ENCODE measurements around the gene NT5DC4. TPM values are rescaled to one million over a fixed set of nuclear protein-coding genes. Genes with fewer than 3 reads are reported as not detected.

Gene NT5DC4
- total and polyA plus RNA-seq, 2 experiments from 2014 or later: not detected

DNA sequence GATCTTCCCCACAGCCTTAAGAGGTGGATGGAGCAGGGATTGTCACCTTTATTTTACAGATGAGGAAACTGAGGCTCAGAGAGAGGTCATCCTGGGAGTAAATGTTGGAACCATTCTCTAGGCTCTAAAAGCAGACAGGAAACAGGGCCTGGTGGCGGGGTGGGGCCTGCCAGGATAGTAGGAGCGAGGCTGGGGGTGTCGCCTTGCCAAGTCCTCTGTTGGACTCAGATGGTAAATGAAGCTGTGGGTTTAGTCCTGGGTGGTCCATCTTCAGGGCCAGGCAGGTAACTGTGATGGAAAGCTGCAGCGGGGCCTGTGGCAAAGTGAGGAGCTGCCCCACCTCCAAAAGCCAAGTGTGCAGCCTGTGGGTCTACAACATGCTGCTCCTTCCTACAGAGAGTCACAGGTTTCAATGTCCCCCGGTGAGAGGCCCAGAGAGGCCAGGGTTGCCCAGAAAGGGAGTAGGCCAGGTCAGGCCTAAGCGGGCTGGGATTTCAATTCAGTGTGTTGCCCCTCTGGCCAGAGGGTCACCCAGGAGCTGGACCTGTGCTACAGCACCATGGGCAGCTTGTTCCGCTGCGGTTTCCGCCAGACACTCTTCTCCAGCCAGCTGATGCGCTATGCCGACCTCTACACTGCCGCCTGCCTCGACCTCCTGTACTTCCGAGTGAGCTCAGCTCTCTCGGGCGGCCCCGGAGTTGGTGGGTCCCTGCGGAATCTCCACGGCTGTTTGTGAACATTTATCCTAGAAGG lies 6.6 kb downstream of the NT5DC4 start:
- no peak overlapping the region for H2AFZ ChIP-seq
- no peaks in the 10 kb centered on the region for H3K9me3 ChIP-seq (ENCODE audit: low read depth)
- no peak overlapping the region for H3K4me2 ChIP-seq (ENCODE audit: unreplicated experiment)
- 78 to 80% methylated on average over 18 to 19 of the region's 19 CpGs for WGBS, 2 experiments (ENCODE audit: low coverage in 1 of 2, low lambda C conversion rate in 2 of 2, missing lambda C conversion rate in 2 of 2)
- no peaks in the 10 kb centered on the region for H3K4me1 ChIP-seq (ENCODE audit: insufficient read depth)
- no peak overlapping the region for H3K9ac ChIP-seq
- H3K27me3 ChIP-seq (replicated peaks; ENCODE audit: insufficient read depth): no peaks in the 10 kb centered on the region
- no peak overlapping the region for H3K27ac ChIP-seq
- in situ Hi-C loops (cut with MboI): no loop called here
- no peaks in the 10 kb centered on the region for H3K79me2 ChIP-seq (ENCODE audit: insufficient read depth)
- H3K36me3 ChIP-seq (ENCODE audit: low read depth): no peaks in the 10 kb centered on the region
- no peaks in the 10 kb centered on the region for H3F3A ChIP-seq (ENCODE audit: insufficient read depth)
- no peak for DNase-seq
- TF ChIP-seq EZH2 (IDR thresholded peaks at IDR 0.05; ENCODE audit: insufficient read depth, poor library complexity, severe bottlenecking) (no peak), EZH2phosphoT487 (IDR thresholded peaks at IDR 0.05; ENCODE audit: insufficient read depth, low read depth) (no peak)
- no peaks in the 10 kb centered on the region for H3K9me2 ChIP-seq (ENCODE audit: insufficient read depth)
- H4K20me1 ChIP-seq (ENCODE audit: insufficient read depth): no peaks in the 10 kb centered on the region
- no peak overlapping the region for H3K4me3 ChIP-seq

- H3K4me1 ChIP-seq (ENCODE audit: insufficient read depth): no peaks in the 10 kb centered on the region
- H3K79me2 ChIP-seq (ENCODE audit: insufficient read depth): no peaks in the 10 kb centered on the region
- H3K9me2 ChIP-seq (ENCODE audit: insufficient read depth): no peaks in the 10 kb centered on the region
- no peaks in the 10 kb centered on the region for H3K36me3 ChIP-seq (ENCODE audit: low read depth)
- no peak overlapping the region for H3K4me2 ChIP-seq (ENCODE audit: unreplicated experiment)
- no peak overlapping the region for H3K9ac ChIP-seq
- H2AFZ ChIP-seq: no peak overlapping the region
- no peaks in the 10 kb centered on the region for H3K27me3 ChIP-seq (replicated peaks; ENCODE audit: insufficient read depth)
- DNase-seq: no peak
- no peaks in the 10 kb centered on the region for H3F3A ChIP-seq (ENCODE audit: insufficient read depth)
- H3K4me3 ChIP-seq: no peak overlapping the region
- H3K27ac ChIP-seq: no peak overlapping the region
- 76 to 81% methylated on average over 4 of the region's 4 CpGs for WGBS, 2 experiments (ENCODE audit: low coverage in 1 of 2, low lambda C conversion rate in 2 of 2, missing lambda C conversion rate in 2 of 2)
- in situ Hi-C loops (cut with MboI): no loop called here
- no peak for TF ChIP-seq EZH2 (IDR thresholded peaks at IDR 0.05; ENCODE audit: insufficient read depth, poor library complexity, severe bottlenecking)
- TF ChIP-seq EZH2phosphoT487 (IDR thresholded peaks at IDR 0.05; ENCODE audit: insufficient read depth, low read depth): no peak
- H3K9me3 ChIP-seq (ENCODE audit: low read depth): no peaks in the 10 kb centered on the region
- no peaks in the 10 kb centered on the region for H4K20me1 ChIP-seq (ENCODE audit: insufficient read depth)
Measured at GRCh38 chr2:112728029-112728362, 7.2 kb downstream of the NT5DC4 start.

DNA sequence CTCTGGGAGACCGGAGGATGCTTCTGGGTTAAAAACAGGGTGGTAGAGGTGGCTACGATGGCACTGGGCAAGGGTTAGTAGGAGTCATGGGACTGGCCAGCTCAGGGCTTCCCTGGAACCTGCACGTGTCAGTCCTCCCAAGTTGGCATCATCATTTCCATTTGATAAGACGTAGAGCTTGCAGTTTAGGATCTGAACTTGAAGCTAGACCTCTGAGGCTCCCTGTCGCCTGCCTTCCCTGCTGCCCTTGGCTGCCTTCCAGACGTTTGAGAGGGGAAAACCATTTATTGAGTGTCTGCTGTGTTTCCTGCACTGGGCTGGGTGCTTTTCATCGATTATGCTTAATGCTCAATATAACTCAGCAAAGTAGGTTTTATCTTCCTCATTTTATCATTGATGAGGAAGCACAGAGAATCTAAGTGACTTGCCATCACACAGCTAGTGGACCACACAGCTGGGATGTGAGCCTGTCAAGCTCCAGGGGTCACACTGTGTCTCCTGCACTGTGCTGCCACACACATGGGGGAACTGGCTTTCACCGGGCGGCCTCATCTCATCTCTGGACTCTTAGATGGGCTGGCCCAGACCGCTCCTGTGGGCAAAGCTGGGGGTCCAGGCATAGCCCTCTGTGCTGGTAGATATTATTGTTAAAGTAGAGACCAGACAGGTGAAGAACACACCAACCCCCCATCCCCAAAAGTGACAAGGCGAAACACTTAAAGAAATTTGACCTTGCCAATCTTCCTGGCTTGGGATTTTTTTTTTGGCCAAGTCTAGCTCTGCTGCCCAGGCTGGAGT lies 7.8 kb downstream of the NT5DC4 start:
- H3K27me3 ChIP-seq (replicated peaks; ENCODE audit: insufficient read depth): no peaks in the 10 kb centered on the region
- no peaks in the 10 kb centered on the region for H3K79me2 ChIP-seq (ENCODE audit: insufficient read depth)
- no peak overlapping the region for H3K4me2 ChIP-seq (ENCODE audit: unreplicated experiment)
- H2AFZ ChIP-seq: no peak overlapping the region
- no peaks in the 10 kb centered on the region for H3K9me3 ChIP-seq (ENCODE audit: low read depth)
- H3K4me3 ChIP-seq: no peak overlapping the region
- H4K20me1 ChIP-seq (ENCODE audit: insufficient read depth): no peaks in the 10 kb centered on the region
- H3K36me3 ChIP-seq (ENCODE audit: low read depth): no peaks in the 10 kb centered on the region
- DNase-seq: no peak
- TF ChIP-seq EZH2 (IDR thresholded peaks at IDR 0.05; ENCODE audit: insufficient read depth, poor library complexity, severe bottlenecking) (no peak), EZH2phosphoT487 (IDR thresholded peaks at IDR 0.05; ENCODE audit: insufficient read depth, low read depth) (no peak)
- H3F3A ChIP-seq (ENCODE audit: insufficient read depth): no peaks in the 10 kb centered on the region
- H3K9me2 ChIP-seq (ENCODE audit: insufficient read depth): no peaks in the 10 kb centered on the region
- WGBS, 2 experiments (ENCODE audit: low coverage in 1 of 2, low lambda C conversion rate in 2 of 2, missing lambda C conversion rate in 2 of 2): 55 to 60% methylated on average over 11 of the region's 11 CpGs
- H3K9ac ChIP-seq: no peak overlapping the region
- in situ Hi-C loops (cut with MboI): no loop called here
- H3K4me1 ChIP-seq (ENCODE audit: insufficient read depth): no peaks in the 10 kb centered on the region
- H3K27ac ChIP-seq: no peak overlapping the region

GRCh38 chr2:112730216-112730615 lies 9.4 kb downstream of the NT5DC4 start:
- Histone ChIP-seq H3F3A (ENCODE audit: insufficient read depth) (no peaks in the 10 kb centered on the region), H3K27me3 (replicated peaks; ENCODE audit: insufficient read depth) (no peaks in the 10 kb centered on the region), H3K9me3 (ENCODE audit: low read depth) (no peaks in the 10 kb centered on the region), H3K79me2 (ENCODE audit: insufficient read depth) (no peaks in the 10 kb centered on the region), H3K36me3 (ENCODE audit: low read depth) (no peaks in the 10 kb centered on the region), H3K9ac (no peak overlapping the region), H3K9me2 (ENCODE audit: insufficient read depth) (no peaks in the 10 kb centered on the region), H3K4me1 (ENCODE audit: insufficient read depth) (no peaks in the 10 kb centered on the region), H3K27ac (no peak overlapping the region), H3K4me3 (no peak overlapping the region), H3K4me2 (ENCODE audit: unreplicated experiment) (no peak overlapping the region), H4K20me1 (ENCODE audit: insufficient read depth) (no peaks in the 10 kb centered on the region), H2AFZ (no peak overlapping the region)
- no peak for DNase-seq
- TF ChIP-seq EZH2phosphoT487 (IDR thresholded peaks at IDR 0.05; ENCODE audit: insufficient read depth, low read depth): no peak
- 79 to 81% methylated on average over 5 to 8 of the region's 8 CpGs for WGBS, 2 experiments (ENCODE audit: low coverage in 1 of 2, low lambda C conversion rate in 2 of 2, missing lambda C conversion rate in 2 of 2)
- in situ Hi-C loops (cut with MboI): no loop called here

Data from GM23248 (cell line).